ENCODE data around the gene MANSC1.

Gene MANSC1

GRCh38 chr12:12350868-12351463, 924 bp upstream of the MANSC1 start:
- FAIRE-seq (peak; percentile 60), DNase-seq (ENCODE audit: insufficient read length, low spot score) (no peak)
- TF ChIP-seq PAX5 (IDR thresholded peaks at IDR 0.05; ENCODE audit: insufficient read depth, low read length, severe bottlenecking), result no peak
- TF ChIP-seq TAF1 (IDR thresholded peaks at IDR 0.05; ENCODE audit: low read depth, low read length), result no peak
- no peak for TF ChIP-seq POU2F2 (IDR thresholded peaks at IDR 0.05; ENCODE audit: low read depth, low read length)
- no peak for TF ChIP-seq POLR2AphosphoS5 (IDR thresholded peaks at IDR 0.05; ENCODE audit: low read depth, low read length)
- no peak for TF ChIP-seq POLR2A (IDR thresholded peaks at IDR 0.05; ENCODE audit: low read depth, low read length)
- no peak for TF ChIP-seq SPI1 (IDR thresholded peaks at IDR 0.05; ENCODE audit: low read depth, low read length)

GRCh38 chr12:12338527-12339168, 11.4 kb downstream of the MANSC1 start:
- no peak for TF ChIP-seq POLR2AphosphoS5 (IDR thresholded peaks at IDR 0.05; ENCODE audit: low read depth, low read length)
- no peak for TF ChIP-seq SPI1 (IDR thresholded peaks at IDR 0.05; ENCODE audit: low read depth, low read length)
- no peak for TF ChIP-seq TAF1 (IDR thresholded peaks at IDR 0.05; ENCODE audit: low read depth, low read length)
- no peak for TF ChIP-seq POU2F2 (IDR thresholded peaks at IDR 0.05; ENCODE audit: low read depth, low read length)
- TF ChIP-seq PAX5 (IDR thresholded peaks at IDR 0.05; ENCODE audit: insufficient read depth, low read length, severe bottlenecking), result no peak
- no peak for TF ChIP-seq POLR2A (IDR thresholded peaks at IDR 0.05; ENCODE audit: low read depth, low read length)
- DNase-seq (ENCODE audit: insufficient read length, low spot score), result no peak
- no peak for FAIRE-seq

- DNase-seq (ENCODE audit: insufficient read length, low spot score) (no peak), FAIRE-seq (no peak)
- no peak for TF ChIP-seq POU2F2 (IDR thresholded peaks at IDR 0.05; ENCODE audit: low read depth, low read length)
- TF ChIP-seq POLR2A (IDR thresholded peaks at IDR 0.05; ENCODE audit: low read depth, low read length), result no peak
- TF ChIP-seq TAF1 (IDR thresholded peaks at IDR 0.05; ENCODE audit: low read depth, low read length), result no peak
- no peak for TF ChIP-seq POLR2AphosphoS5 (IDR thresholded peaks at IDR 0.05; ENCODE audit: low read depth, low read length)
- TF ChIP-seq SPI1 (IDR thresholded peaks at IDR 0.05; ENCODE audit: low read depth, low read length), result no peak
Measured at GRCh38 chr12:12336511-12336910, 13.5 kb downstream of the MANSC1 start.

GRCh38 chr12:12336049-12336411, 14.0 kb downstream of the MANSC1 start:
- TF ChIP-seq POU2F2 (IDR thresholded peaks at IDR 0.05; ENCODE audit: low read depth, low read length), result peak; percentile 96
- TF ChIP-seq TAF1 (IDR thresholded peaks at IDR 0.05; ENCODE audit: low read depth, low read length), result no peak
- FAIRE-seq, result no peak
- no peak for DNase-seq (ENCODE audit: insufficient read length, low spot score)

- TF ChIP-seq SPI1 (IDR thresholded peaks at IDR 0.05; ENCODE audit: low read depth, low read length) (no peak), POU2F2 (IDR thresholded peaks at IDR 0.05; ENCODE audit: low read depth, low read length) (peak; percentile 61; the same call in 1 of the 2 replicates)
- FAIRE-seq, result peak; percentile 86
- peak; percentile 48 for DNase-seq (ENCODE audit: insufficient read length, low spot score)
Measured at GRCh38 chr12:12334367-12335040, 15.5 kb downstream of the MANSC1 start.

GRCh38 chr12:12333407-12334366, 16.4 kb downstream of the MANSC1 start:
- TF ChIP-seq POU2F2 (IDR thresholded peaks at IDR 0.05; ENCODE audit: low read depth, low read length) (no peak), PAX5 (IDR thresholded peaks at IDR 0.05; ENCODE audit: insufficient read depth, low read length, severe bottlenecking) (no peak), POLR2A (IDR thresholded peaks at IDR 0.05; ENCODE audit: low read depth, low read length) (no peak), TAF1 (IDR thresholded peaks at IDR 0.05; ENCODE audit: low read depth, low read length) (no peak), POLR2AphosphoS5 (IDR thresholded peaks at IDR 0.05; ENCODE audit: low read depth, low read length) (no peak), SPI1 (IDR thresholded peaks at IDR 0.05; ENCODE audit: low read depth, low read length) (no peak)
- DNase-seq (ENCODE audit: insufficient read length, low spot score), result no peak
- FAIRE-seq, result no peak

- DNase-seq (ENCODE audit: insufficient read length, low spot score), result no peak
Measured at GRCh38 chr12:12331896-12332295, 18.1 kb downstream of the MANSC1 start.

GRCh38 chr12:12331244-12331771, 18.7 kb downstream of the MANSC1 start:
- TF ChIP-seq TAF1 (IDR thresholded peaks at IDR 0.05; ENCODE audit: low read depth, low read length), result no peak
- no peak for FAIRE-seq

More at GRCh38 chr12:12331896-12332295, 18.1 kb downstream of the MANSC1 start:
- peak; percentile 41 for FAIRE-seq
- no peak for TF ChIP-seq POLR2AphosphoS5 (IDR thresholded peaks at IDR 0.05; ENCODE audit: low read depth, low read length)
- no peak for TF ChIP-seq POLR2A (IDR thresholded peaks at IDR 0.05; ENCODE audit: low read depth, low read length)
- no peak for TF ChIP-seq SPI1 (IDR thresholded peaks at IDR 0.05; ENCODE audit: low read depth, low read length)
- no peak for TF ChIP-seq TAF1 (IDR thresholded peaks at IDR 0.05; ENCODE audit: low read depth, low read length)
- no peak for TF ChIP-seq PAX5 (IDR thresholded peaks at IDR 0.05; ENCODE audit: insufficient read depth, low read length, severe bottlenecking)

GRCh38 chr12:12327802-12328201, 22.2 kb downstream of the MANSC1 start:
- FAIRE-seq, result peak; percentile 74
- peak; percentile 31 for DNase-seq (ENCODE audit: insufficient read length, low spot score)

More at GRCh38 chr12:12331244-12331771, 18.7 kb downstream of the MANSC1 start:
- no peak for DNase-seq (ENCODE audit: insufficient read length, low spot score)

More at GRCh38 chr12:12327802-12328201, 22.2 kb downstream of the MANSC1 start:
- no peak for TF ChIP-seq POLR2A (IDR thresholded peaks at IDR 0.05; ENCODE audit: low read depth, low read length)
- no peak for TF ChIP-seq POU2F2 (IDR thresholded peaks at IDR 0.05; ENCODE audit: low read depth, low read length)
- no peak for TF ChIP-seq TAF1 (IDR thresholded peaks at IDR 0.05; ENCODE audit: low read depth, low read length)
- no peak for TF ChIP-seq PAX5 (IDR thresholded peaks at IDR 0.05; ENCODE audit: insufficient read depth, low read length, severe bottlenecking)
- TF ChIP-seq SPI1 (IDR thresholded peaks at IDR 0.05; ENCODE audit: low read depth, low read length), result no peak
- no peak for TF ChIP-seq POLR2AphosphoS5 (IDR thresholded peaks at IDR 0.05; ENCODE audit: low read depth, low read length)

Measured in GM12891 (cell line).